Activated T-cell treated with anti-CD3 and anti-CD28 coated beads, Interleukin-2, amount 50 U/mL, for 48 hours (primary cell): ENCODE data around the gene KDM5C.

ENCODE experiments used
- DNase-seq, 2 experiments: peaks; one replicate each; pipeline ENCODE4 v3.0.0-alpha.2; 2020

The KDM5C gene

GRCh38 chrX:53249408-53250042, 24.5 kb upstream of the KDM5C start:
- no peak for DNase-seq

GRCh38 chrX:53247928-53248327, 22.9 kb upstream of the KDM5C start:
- no peak for DNase-seq

- no peak for DNase-seq
Observed at GRCh38 chrX:53246231-53246630, 21.2 kb upstream of the KDM5C start.

GRCh38 chrX:53244610-53245009, 19.6 kb upstream of the KDM5C start:
- DNase-seq = no peak

GRCh38 chrX:53242310-53242709, 17.3 kb upstream of the KDM5C start:
- DNase-seq = no peak

GRCh38 chrX:53241558-53241957, 16.6 kb upstream of the KDM5C start:
- no peak for DNase-seq

- DNase-seq = peak; percentile 87 to 91
Observed at GRCh38 chrX:53239474-53239873, 14.5 kb upstream of the KDM5C start.

- no peak for DNase-seq
Observed at GRCh38 chrX:53237056-53237455, 12.0 kb upstream of the KDM5C start.

GRCh38 chrX:53236025-53236679, 11.1 kb upstream of the KDM5C start:
- DNase-seq = no peak

- no peak for DNase-seq
Observed at GRCh38 chrX:53235566-53235965, 10.6 kb upstream of the KDM5C start.

GRCh38 chrX:53234484-53234883, 9.5 kb upstream of the KDM5C start:
- DNase-seq = no peak

- DNase-seq = no peak
Observed at GRCh38 chrX:53233536-53233935, 8.5 kb upstream of the KDM5C start.

- DNase-seq = no peak
Observed at GRCh38 chrX:53230116-53230515, 5.1 kb upstream of the KDM5C start.

- no peak for DNase-seq
Observed at GRCh38 chrX:53227224-53227765, 2.3 kb upstream of the KDM5C start.

- DNase-seq = peak; percentile 28 to 33
Observed at GRCh38 chrX:53223955-53224859, 800 bp downstream of the KDM5C start.

- no peak for DNase-seq
Observed at GRCh38 chrX:53223068-53223693, 1.8 kb downstream of the KDM5C start.

- DNase-seq = no peak
Observed at GRCh38 chrX:53211391-53211978, 13.5 kb downstream of the KDM5C start.

- DNase-seq = no peak
Observed at GRCh38 chrX:53196678-53197077, 28.3 kb downstream of the KDM5C start.

- DNase-seq = no peak
Observed at GRCh38 chrX:53195401-53195800, 29.6 kb downstream of the KDM5C start.

- no peak for DNase-seq
Observed at GRCh38 chrX:53194308-53194707, 30.7 kb downstream of the KDM5C start.

GRCh38 chrX:53193093-53193492, 31.9 kb downstream of the KDM5C start:
- DNase-seq = no peak

GRCh38 chrX:53190363-53190960, 34.5 kb downstream of the KDM5C start:
- no peak for DNase-seq
